Liver (tissue), 9 donors: Measurements from ENCODE around the gene FAM171A1. TPM values are rescaled to one million over a fixed set of nuclear protein-coding genes. Genes with fewer than 3 reads are reported as not detected.

Experiments
- DNase-seq: peaks from one replicate; pipeline ENCODE4 v3.0.0-alpha.2; 2017; ENCODE audit warnings: low spot score
- H3K27ac ChIP-seq, 2 donors: one replicate each; pipeline ENCODE4 v1.7.0; 2013; ENCODE audit warnings: inconsistent platforms in 2 of 2, low read length in 2 of 2, control low read depth in 1 of 2, low read depth in 1 of 2, mild to moderate bottlenecking in 1 of 2
- H3K27me3 ChIP-seq, 4 donors: one replicate each; pipeline versions ENCODE4 v1.6.1 to v1.7.0; 2013; ENCODE audit warnings: low read length in 3 of 4, inconsistent platforms in 1 of 4, mild to moderate bottlenecking in 1 of 4, moderate library complexity in 1 of 4; ENCODE audit not compliant: control insufficient read depth in 4 of 4, insufficient read depth in 4 of 4
- H3K36me3 ChIP-seq, 4 donors: one replicate each; pipeline versions ENCODE4 v1.6.1 to v1.7.0; 2013; ENCODE audit warnings: low read length in 3 of 4, mild to moderate bottlenecking in 3 of 4, low read depth in 1 of 4, moderate library complexity in 1 of 4; ENCODE audit not compliant: control insufficient read depth in 4 of 4, insufficient read depth in 3 of 4
- H3K4me1 ChIP-seq, 4 donors: one replicate each; pipeline versions ENCODE4 v1.6.1 to v1.7.0; 2013; ENCODE audit warnings: low read length in 3 of 4, mild to moderate bottlenecking in 3 of 4, moderate library complexity in 1 of 4; ENCODE audit not compliant: control insufficient read depth in 4 of 4, insufficient read depth in 4 of 4
- H3K4me3 ChIP-seq, 3 donors: one replicate each; pipeline versions ENCODE4 v1.6.1 to v1.7.0; 2013; ENCODE audit warnings: low read length in 3 of 3, control low read depth in 1 of 3, low read depth in 1 of 3, mild to moderate bottlenecking in 1 of 3
- H3K9ac ChIP-seq, 2 donors: one replicate each; pipeline ENCODE4 v1.7.0; 2013; ENCODE audit warnings: low read length in 2 of 2, mild to moderate bottlenecking in 2 of 2, moderate library complexity in 2 of 2, control low read depth in 1 of 2, low read depth in 1 of 2
- H3K9me3 ChIP-seq, 4 donors: one replicate each; pipeline versions ENCODE4 v1.6.1 to v1.7.0; 2013; ENCODE audit warnings: low read length in 3 of 4; ENCODE audit not compliant: control insufficient read depth in 4 of 4
- ATF3 ChIP-seq: IDR thresholded peaks from 2 replicates; pipeline ENCODE4 v1.6.1; 2016; ENCODE audit warnings: antibody characterized with exemption
- CTCF ChIP-seq: fragments of 150-350 bp; IDR thresholded peaks from 2 replicates; pipeline ENCODE4 v1.5.1; 2017; ENCODE audit warnings: improper control_type of control experiment, low read depth, low read length; ENCODE audit not compliant: missing input control
- EGR1 ChIP-seq, 2 donors: IDR thresholded peaks; 2 replicates each; pipeline ENCODE4 v1.6.1; 2016 to 2018; ENCODE audit warnings: antibody characterized with exemption in 2 of 2, low read depth in 2 of 2
- FOXA1 ChIP-seq: IDR thresholded peaks from 2 replicates; pipeline ENCODE4 v1.6.1; 2016; ENCODE audit warnings: antibody characterized with exemption
- FOXA2 ChIP-seq: IDR thresholded peaks from 2 replicates; pipeline ENCODE4 v1.6.1; 2016; ENCODE audit warnings: antibody characterized with exemption
- GABPA ChIP-seq, 2 donors: IDR thresholded peaks in 1 of 2; conservative IDR thresholded peaks in 1 of 2; 2 replicates each; pipeline ENCODE4 v1.6.1; 2016; ENCODE audit warnings: antibody characterized with exemption in 2 of 2, mild to moderate bottlenecking in 1 of 2, moderate library complexity in 1 of 2
- HNF4A ChIP-seq, 2 donors: conservative IDR thresholded peaks; 2 replicates each; pipeline ENCODE4 v1.6.1; 2016; ENCODE audit warnings: antibody characterized with exemption in 2 of 2, mild to moderate bottlenecking in 2 of 2
- JUND ChIP-seq, 2 donors: IDR thresholded peaks; 2 replicates each; pipeline ENCODE4 v1.6.1; 2016; ENCODE audit warnings: antibody characterized with exemption in 2 of 2
- MAX ChIP-seq: IDR thresholded peaks from 2 replicates; pipeline ENCODE4 v1.6.1; 2016; ENCODE audit warnings: antibody characterized with exemption
- NR2F2 ChIP-seq: IDR thresholded peaks from 2 replicates; pipeline ENCODE4 v1.6.1; 2016; ENCODE audit warnings: antibody characterized with exemption
- RAD21 ChIP-seq, 2 donors: IDR thresholded peaks; 2 replicates each; pipeline ENCODE4 v1.6.1; 2016; ENCODE audit warnings: antibody characterized with exemption in 2 of 2, mild to moderate bottlenecking in 2 of 2
- REST ChIP-seq: IDR thresholded peaks from 2 replicates; pipeline ENCODE4 v1.6.1; 2016; ENCODE audit warnings: antibody characterized with exemption, mild to moderate bottlenecking
- RXRA ChIP-seq, 2 donors: IDR thresholded peaks; 2 replicates each; pipeline ENCODE4 v1.6.1; 2017 to 2018; ENCODE audit warnings: antibody characterized with exemption in 2 of 2, mild to moderate bottlenecking in 1 of 2
- SP1 ChIP-seq: IDR thresholded peaks from 2 replicates; pipeline ENCODE4 v1.6.1; 2018; ENCODE audit warnings: antibody characterized with exemption, mild to moderate bottlenecking
- TAF1 ChIP-seq: conservative IDR thresholded peaks from 2 replicates; pipeline ENCODE4 v1.6.1; 2016; ENCODE audit warnings: antibody characterized with exemption, mild to moderate bottlenecking
- YY1 ChIP-seq: IDR thresholded peaks from 2 replicates; pipeline ENCODE4 v1.6.1; 2016; ENCODE audit warnings: antibody characterized with exemption, mild to moderate bottlenecking
- ZBTB33 ChIP-seq: IDR thresholded peaks from 2 replicates; pipeline ENCODE4 v1.6.1; 2016; ENCODE audit warnings: antibody characterized with exemption
- WGBS: extraction: QIAGEN DNeasy Blood & Tissue Kit; methylation state at CpG from one replicate; pipeline ENCODE4 v1.1.7; 2013; 5-methylcytosine and 5-hydroxymethylcytosine counted together
- polyA plus RNA-seq, 2 donors: library from polyadenylated mRNA; stranded (reverse) in 1 of 2; unstranded in 1 of 2; fragments of 200-250 nt in 1 of 2; fragments of >200 nt in 1 of 2; fragmentation: Nextera tagmentation in 1 of 2; extraction: Ambion mirVana in 1 of 2; gene quantifications; one replicate each; pipeline versions ENCODE4 v1.2.1 to v1.2.3, GENCODE V29; 2013 to 2015
- total RNA-seq, 2 donors: library from RNA; depleted of rRNA; stranded (reverse); fragments of >200 nt; gene quantifications; one replicate each; pipeline ENCODE4 v1.2.3, GENCODE V29; 2014
- donor health status: healthy.
- donor health status: healthy.
- donor health status: healthy.
- donor health status: healthy.
- donor health status: healthy.

Gene FAM171A1
- total and polyA plus RNA-seq, 4 donors: 2.5 to 10.2 (median 7.7) TPM

GRCh38 chr10:15175587-15175986 is 195.5 kb downstream of the FAM171A1 start:
- Histone ChIP-seq H3K36me3 (no peaks in the 10 kb centered on the region), H3K27ac (no peak overlapping the region), H3K4me1 (peaks cover 0 to 9% (median 4%) of the 10 kb centered on the region in 4 donors), H3K27me3 (no peaks in the 10 kb centered on the region), H3K9ac (no peak overlapping the region), H3K9me3 (no peaks in the 10 kb centered on the region), H3K4me3 (no peak overlapping the region)
- WGBS: 93% methylated on average over 6 of the region's 6 CpGs
- DNase-seq: no peak
- TF ChIP-seq ZBTB33 (no peak), SP1 (no peak), HNF4A (conservative IDR thresholded peaks at IDR 0.05) (no peak), JUND (IDR thresholded peaks at IDR 0.05) (no peak), GABPA (IDR thresholded peaks at IDR 0.05 in 1 of 2, conservative IDR thresholded peaks at IDR 0.05 in 1 of 2) (no peak), RXRA (IDR thresholded peaks at IDR 0.05) (no peak), MAX (no peak), REST (no peak), TAF1 (no peak), RAD21 (IDR thresholded peaks at IDR 0.05) (no peak), NR2F2 (no peak), CTCF (no peak), FOXA1 (no peak), YY1 (no peak), FOXA2 (no peak), ATF3 (no peak), EGR1 (IDR thresholded peaks at IDR 0.05; ENCODE audit: low read depth in 2 of 2) (no peak)
